ENCODE results near the gene HGD.

- TF ChIP-seq POLR2A (IDR thresholded peaks at IDR 0.05; ENCODE audit: low read length) = no peak
- TF ChIP-seq GATA1 (IDR thresholded peaks at IDR 0.05; ENCODE audit: low read depth, low read length) = no peak
Observed at GRCh38 chr3:120652896-120653545, 29.0 kb downstream of the HGD start.
